Measurements from ENCODE around the gene BASP1.
"Not testable (repeated sequence)": the region's sequence is repeated elsewhere in the genome, so short reads cannot be mapped to it uniquely, and the experiment has no call there.

Gene BASP1

DNA sequence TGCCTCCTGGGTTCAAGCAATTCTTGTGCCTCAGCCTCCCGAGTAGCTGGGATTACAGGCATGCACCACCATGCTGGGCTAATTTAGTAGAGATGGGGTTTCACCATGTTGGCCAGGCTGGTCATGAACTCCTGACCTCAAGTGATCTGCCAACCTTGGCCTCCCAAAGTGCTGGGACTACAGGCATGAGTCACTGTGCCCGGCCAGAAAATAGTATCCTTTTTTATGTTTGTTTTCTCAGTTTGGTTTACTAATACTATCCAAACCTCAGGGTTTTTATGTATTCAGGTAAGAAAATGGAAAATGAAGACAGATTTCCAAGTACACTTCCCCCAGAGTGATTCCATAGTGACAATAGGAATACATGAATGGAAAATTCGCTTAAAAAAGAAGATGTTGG is 101.7 kb downstream of the BASP1 start:
- DNase-seq (ENCODE audit: low read depth) = not testable (repeated sequence)

DNA sequence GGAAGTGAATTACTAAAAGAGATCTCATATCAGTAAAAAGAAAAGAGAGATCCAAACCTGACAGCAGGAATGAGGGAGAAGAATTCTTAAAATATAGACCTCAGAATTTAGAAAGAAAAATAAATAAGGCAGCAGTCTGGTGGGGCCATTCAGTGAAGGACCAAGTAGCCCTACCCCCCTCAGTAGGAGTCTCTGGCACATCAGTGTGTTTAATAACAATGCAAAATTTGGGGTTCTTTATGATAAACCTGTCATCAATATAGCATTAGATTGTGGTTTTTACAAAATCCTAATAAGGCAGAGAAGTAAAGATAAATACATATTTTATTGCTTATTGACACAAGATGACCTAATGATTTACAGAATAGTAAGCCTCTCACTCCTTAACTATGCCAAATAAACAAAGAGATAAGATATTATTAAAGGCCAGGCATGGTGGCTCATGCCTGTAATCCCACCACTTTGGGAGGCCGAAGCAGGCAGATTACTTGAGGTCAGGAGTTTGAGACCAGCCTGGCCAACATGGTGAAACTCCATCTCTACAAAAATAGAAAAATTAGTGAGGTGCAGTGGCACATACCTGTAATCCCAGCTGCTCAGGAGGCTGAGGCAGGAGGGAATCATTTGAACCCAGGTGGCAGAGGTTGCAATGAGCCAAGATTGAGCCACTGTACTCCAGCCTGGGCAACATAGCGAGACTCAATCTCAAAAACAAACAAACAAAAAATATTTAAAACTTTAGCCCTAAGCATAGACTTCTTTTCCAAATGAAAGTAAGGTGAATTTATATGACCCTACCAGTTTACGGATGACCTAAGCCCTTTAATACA is 108.6 kb downstream of the BASP1 start:
- DNase-seq (ENCODE audit: low read depth) = no peak

Measured in ELR (cell line).